ENCODE measurements around the gene PPP1R26.
"Not testable (repeated sequence)": the region's sequence is repeated elsewhere in the genome, so short reads cannot be mapped to it uniquely, and the experiment has no call there.

PPP1R26 gene

GRCh38 chr9:135534192-135534711 lies 54.7 kb downstream of the PPP1R26 start:
- H3K4me3 ChIP-seq (ENCODE audit: low read depth, low read length) = not testable (repeated sequence)

DNA sequence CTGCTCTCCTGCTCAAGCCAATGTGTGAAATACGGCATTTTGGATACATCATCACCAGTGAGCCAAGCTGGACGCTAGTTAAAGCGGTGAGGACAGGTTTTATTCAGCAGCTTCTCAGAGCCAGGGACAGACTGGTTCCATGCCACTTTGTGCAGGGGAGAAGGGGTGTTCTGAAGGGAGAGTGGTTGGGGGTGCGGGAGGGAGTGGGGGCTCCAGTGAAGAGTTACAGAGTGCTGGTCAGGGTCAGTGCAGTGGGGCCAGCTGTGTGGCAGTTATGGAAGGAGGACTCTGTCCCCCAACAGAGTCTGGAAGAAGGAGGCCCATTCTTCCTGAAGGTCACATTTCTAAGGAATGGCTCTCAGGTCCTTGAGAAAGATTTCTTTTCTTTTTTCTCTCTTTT lies 55.2 kb downstream of the PPP1R26 start:
- not testable (repeated sequence) for H3K4me3 ChIP-seq (ENCODE audit: low read depth, low read length)

- not testable (repeated sequence) for H3K4me3 ChIP-seq (ENCODE audit: low read depth, low read length)
Observed at GRCh38 chr9:135535631-135536030, 56.0 kb downstream of the PPP1R26 start.

- H3K4me3 ChIP-seq (ENCODE audit: low read depth, low read length) = no peak overlapping the region
Observed at GRCh38 chr9:135536216-135536615, 56.6 kb downstream of the PPP1R26 start.
